Measurements from ENCODE around the gene MPRIP.

Gene MPRIP

GRCh38 chr17:17204041-17204591 is 161.9 kb downstream of the MPRIP start:
- peak; percentile 89 for DNase-seq (ENCODE audit: low spot score)
- H3K27ac ChIP-seq = peak overlapping the region; percentile 29 to 97
- H3K4me3 ChIP-seq = peak overlapping the region; percentile 36
- TF ChIP-seq, protein P1, sequence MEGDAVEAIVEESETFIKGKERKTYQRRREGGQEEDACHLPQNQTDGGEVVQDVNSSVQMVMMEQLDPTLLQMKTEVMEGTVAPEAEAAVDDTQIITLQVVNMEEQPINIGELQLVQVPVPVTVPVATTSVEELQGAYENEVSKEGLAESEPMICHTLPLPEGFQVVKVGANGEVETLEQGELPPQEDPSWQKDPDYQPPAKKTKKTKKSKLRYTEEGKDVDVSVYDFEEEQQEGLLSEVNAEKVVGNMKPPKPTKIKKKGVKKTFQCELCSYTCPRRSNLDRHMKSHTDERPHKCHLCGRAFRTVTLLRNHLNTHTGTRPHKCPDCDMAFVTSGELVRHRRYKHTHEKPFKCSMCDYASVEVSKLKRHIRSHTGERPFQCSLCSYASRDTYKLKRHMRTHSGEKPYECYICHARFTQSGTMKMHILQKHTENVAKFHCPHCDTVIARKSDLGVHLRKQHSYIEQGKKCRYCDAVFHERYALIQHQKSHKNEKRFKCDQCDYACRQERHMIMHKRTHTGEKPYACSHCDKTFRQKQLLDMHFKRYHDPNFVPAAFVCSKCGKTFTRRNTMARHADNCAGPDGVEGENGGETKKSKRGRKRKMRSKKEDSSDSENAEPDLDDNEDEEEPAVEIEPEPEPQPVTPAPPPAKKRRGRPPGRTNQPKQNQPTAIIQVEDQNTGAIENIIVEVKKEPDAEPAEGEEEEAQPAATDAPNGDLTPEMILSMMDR (IDR thresholded peaks at IDR 0.05) = no peak

DNA sequence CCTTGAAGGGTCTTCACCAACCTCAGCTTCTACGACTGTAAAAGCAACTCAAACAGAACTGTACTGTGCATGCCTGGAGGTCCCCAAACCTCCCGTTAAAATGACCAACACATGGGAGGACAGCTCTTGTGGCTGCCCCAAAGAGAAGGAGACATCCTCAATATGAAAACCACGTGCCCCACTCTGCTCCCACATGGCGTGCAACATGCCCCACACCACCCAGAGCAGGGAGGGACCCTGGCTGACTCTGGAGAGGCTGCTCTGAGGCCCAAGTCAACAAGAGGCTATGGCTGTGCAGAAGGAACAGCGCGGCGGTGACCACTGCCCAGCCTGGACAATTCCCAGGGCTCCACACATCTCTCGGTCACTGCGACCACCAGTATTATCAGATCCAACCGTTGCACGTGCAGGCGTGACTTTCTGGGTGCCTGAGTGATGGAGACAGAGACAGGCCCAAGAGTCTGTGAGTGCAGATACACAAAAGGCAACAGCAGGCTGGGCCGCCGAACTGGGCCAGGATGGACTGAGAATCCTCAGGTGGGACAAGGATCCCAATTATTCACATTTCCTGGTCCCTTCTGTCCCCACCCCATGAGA is 162.5 kb downstream of the MPRIP start:
- Histone ChIP-seq H3K27ac (peak overlapping the region; percentile 85 to 97), H3K4me3 (peak overlapping the region; percentile 76)
- TF ChIP-seq, protein P1 (IDR thresholded peaks at IDR 0.05) = no peak
- no peak for DNase-seq (ENCODE audit: low spot score)

GRCh38 chr17:17205368-17206123 is 163.3 kb downstream of the MPRIP start:
- Histone ChIP-seq H3K4me3 (peak overlapping the region; percentile 76), H3K27ac (peak overlapping the region; percentile 85 to 97)
- TF ChIP-seq, protein P1 (IDR thresholded peaks at IDR 0.05) = no peak
- DNase-seq (ENCODE audit: low spot score) = no peak

DNA sequence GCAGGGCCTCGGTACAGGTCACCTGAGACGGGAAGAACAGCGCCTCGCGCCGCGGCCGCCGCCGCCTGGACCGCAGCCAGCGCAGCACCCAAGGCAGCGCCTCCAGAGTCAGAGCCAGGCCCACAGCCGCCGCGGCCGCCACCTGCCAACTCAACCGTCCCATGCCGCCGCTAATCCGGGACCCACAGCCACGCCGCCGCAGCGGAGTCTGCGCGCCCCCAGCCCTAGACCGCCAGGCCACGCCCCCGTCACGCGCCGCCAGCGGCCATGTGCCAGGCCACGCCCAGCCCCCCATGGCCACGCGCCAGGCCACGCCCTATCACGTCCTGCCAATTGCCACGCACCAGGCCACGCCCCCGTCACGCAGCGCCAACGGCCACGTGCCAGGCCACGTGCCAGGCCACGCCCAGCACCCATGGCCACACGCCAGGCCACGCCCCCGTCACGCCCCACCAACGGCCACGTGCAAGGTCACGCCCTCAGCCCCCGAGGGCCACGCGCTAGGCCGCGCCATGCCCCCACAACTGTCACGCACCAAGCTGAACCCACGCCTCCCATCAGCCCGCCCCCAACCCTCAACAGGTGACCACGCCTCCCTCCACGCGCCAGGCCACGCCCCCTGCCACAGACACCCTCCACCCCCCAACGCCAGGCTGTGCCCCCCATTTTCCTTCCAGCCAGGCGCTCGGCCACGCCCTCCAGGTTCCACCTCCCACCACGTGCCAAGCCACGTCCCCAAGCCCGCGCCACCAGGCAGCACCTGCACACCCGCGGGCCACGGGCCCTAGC is 164.1 kb downstream of the MPRIP start, which contains the start of gene PLD6:
PLD6 (minus strand) TSS at position 210 of the 789 bp plus-strand sequence; CDS start at position 163, 47 bp downstream.
- peak; percentile 88 for DNase-seq (ENCODE audit: low spot score)
- TF ChIP-seq, protein P1 (IDR thresholded peaks at IDR 0.05) = no peak
- Histone ChIP-seq H3K4me3 (peak within 1 kb of the TSS; percentile 76), H3K27ac (peak within 1 kb of the TSS; percentile 85 to 97)

- H3K4me3 ChIP-seq = peak overlapping the region; percentile 76
- peak overlapping the region; percentile 85 to 97 for H3K27ac ChIP-seq
- TF ChIP-seq, protein P1 (IDR thresholded peaks at IDR 0.05) = no peak
- no peak for DNase-seq (ENCODE audit: low spot score)
Measured at GRCh38 chr17:17206913-17207335, 164.7 kb downstream of the MPRIP start.

DNA sequence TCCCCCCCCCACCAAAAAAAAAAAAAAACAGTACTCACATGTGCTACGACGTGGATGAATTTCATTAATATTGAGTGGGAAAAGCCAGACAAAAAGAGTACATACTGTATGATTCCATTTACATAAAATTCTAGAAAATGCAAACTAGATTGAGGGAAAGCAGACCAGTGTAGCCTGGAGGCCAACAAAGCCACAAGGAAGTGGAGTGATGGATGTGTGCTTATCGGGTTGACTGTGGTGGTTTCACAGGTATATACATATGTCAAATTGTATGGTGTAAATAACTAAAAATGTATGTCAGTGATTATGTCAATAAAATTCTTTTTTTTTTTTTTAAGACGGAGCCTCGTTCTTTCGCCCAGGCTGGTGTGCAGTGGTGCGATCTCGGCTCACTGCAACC is 165.7 kb downstream of the MPRIP start:
- DNase-seq (ENCODE audit: low spot score) = no peak
- Histone ChIP-seq H3K4me3 (no peak overlapping the region), H3K27ac (peak overlapping the region in 1 of 2 donors; percentile 61)
- TF ChIP-seq, protein P1 (IDR thresholded peaks at IDR 0.05) = no peak
